ENCODE measurements around the gene AREL1.
"Not testable (repeated sequence)": the region's sequence is repeated elsewhere in the genome, so short reads cannot be mapped to it uniquely, and the experiment has no call there.

Gene AREL1, protein sequence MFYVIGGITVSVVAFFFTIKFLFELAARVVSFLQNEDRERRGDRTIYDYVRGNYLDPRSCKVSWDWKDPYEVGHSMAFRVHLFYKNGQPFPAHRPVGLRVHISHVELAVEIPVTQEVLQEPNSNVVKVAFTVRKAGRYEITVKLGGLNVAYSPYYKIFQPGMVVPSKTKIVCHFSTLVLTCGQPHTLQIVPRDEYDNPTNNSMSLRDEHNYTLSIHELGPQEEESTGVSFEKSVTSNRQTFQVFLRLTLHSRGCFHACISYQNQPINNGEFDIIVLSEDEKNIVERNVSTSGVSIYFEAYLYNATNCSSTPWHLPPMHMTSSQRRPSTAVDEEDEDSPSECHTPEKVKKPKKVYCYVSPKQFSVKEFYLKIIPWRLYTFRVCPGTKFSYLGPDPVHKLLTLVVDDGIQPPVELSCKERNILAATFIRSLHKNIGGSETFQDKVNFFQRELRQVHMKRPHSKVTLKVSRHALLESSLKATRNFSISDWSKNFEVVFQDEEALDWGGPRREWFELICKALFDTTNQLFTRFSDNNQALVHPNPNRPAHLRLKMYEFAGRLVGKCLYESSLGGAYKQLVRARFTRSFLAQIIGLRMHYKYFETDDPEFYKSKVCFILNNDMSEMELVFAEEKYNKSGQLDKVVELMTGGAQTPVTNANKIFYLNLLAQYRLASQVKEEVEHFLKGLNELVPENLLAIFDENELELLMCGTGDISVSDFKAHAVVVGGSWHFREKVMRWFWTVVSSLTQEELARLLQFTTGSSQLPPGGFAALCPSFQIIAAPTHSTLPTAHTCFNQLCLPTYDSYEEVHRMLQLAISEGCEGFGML

DNA sequence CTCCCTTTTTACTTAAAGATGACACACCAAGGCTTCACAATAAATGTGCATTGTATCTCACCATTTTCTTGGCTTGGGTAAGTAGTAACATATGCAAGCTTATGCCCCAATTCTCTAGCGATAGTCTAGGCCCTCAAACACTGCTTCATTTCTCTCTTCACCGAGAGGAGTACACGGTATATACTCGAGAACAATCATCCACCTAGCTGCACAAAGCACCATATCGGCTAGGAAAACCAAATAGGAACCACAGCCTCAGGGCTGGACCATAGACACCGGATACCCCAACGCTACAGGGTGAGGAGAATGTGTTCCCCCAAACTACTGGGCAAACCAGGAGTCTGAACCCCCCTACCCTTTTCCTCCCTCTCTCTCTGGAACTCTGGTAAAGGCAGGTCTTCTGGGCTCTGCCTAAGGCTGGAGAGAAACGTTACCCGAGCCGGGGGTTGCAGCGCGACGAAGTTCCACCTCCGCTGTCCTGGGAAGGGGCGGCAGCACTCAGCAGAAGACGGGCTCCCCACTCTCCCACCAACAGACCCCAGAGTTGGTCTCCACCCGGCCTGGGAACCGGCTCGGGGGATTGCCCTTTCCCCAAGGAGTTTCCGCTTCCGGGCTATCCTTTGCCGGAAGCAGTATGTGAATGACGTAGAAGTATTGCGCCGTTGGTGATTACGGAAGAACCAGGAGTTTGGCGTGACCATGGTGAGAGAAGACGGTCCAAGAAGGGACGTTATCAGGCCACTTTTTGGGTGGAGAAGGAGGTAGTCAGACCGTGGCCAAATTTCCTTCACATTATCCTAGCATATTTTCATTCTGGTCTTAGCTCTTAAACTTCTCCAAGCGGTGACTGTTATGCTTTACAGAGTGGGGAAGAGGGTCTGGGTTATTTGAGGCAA is at the start of gene AREL1, which contains the start of gene FCF1:
AREL1 (minus strand) TSS at position 582 of the 896 bp plus-strand sequence. CDS start 27,465 bp downstream, outside the sequence.
FCF1 (plus strand) TSS at position 646 of the 896 bp plus-strand sequence; CDS start at position 700, 54 bp downstream.
- DNase-seq (ENCODE audit: low read depth, low spot score) = peak; percentile 67

DNA sequence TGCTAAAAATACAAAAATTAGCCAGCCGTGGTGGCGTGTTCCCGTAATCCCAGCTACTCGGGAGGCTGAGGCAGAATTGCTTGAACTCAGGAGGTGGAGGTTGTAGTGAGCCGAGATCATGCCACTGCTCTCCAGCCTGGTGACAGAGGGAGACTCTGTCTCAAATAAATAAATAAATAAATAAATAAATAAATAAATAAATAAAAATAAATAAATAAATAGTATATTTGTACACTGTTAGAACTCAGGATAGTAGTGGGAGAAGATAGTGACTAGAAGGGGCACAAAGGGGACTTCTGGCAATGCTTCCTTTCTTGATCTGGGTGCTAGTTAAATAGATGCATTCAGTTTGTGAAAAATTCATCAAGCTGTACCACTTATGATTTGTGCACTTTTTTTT is 45.6 kb upstream of the AREL1 start:
- not testable (repeated sequence) for DNase-seq (ENCODE audit: low read depth, low spot score)

DNA sequence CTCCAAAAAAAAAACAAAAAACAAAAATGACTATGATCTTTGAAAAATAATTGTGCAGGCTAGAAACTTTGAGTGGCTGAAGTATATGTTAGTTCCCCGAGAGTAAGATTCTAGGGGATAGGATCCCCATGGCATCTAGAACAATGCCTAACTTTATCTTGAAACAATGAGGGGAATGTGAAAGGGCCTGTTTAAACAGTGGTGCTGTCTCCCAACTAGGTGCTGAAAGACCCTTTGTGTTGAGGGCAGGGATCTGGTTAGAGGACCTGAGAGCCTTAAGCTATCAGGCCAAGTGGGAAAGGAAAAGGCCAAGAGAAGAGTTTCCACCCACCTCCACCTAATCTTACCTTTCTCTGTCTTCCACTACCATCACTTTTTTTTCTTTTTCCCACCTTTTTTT is 43.4 kb upstream of the AREL1 start:
- DNase-seq (ENCODE audit: low read depth, low spot score) = no peak

DNA sequence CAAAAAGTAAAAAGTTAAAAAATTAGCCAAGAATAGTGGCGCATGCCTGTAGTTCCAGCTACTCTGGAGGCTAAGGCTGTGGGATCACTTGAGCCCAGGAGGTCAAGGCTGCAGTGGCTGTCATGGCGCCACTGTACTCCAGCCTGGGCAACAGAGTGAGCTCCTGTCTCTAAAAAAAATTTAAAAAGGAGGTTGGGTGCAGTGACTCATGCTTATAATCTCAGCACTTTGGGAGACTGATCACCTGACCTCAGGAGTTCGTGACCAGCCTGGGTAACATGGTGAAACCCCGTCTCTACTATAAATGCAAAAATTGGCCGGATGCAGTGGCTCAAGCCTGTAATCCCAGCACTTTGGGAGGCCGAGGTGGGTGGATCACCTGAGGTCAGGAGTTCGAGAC is 42.0 kb upstream of the AREL1 start:
- no peak for DNase-seq (ENCODE audit: low read depth, low spot score)

DNA sequence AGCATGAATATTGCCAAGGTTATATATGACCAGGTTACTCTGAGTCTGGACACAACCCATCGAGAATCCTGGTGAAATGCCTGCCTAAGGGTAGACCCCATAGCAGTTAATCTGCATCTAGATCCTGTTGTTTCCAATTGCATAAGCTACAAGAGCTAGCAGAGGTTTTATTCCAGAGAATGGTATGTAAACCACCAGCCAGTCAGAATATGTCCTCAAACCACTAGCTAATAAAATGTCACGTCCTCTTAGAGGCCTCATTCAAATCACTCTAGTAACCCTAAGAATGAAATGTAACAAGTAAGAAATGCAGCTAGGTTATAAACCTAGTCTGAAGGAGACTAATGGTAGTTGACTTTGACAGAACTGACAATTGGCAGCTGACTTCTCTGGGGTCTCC is 41.3 kb upstream of the AREL1 start:
- no peak for DNase-seq (ENCODE audit: low read depth, low spot score)

DNA sequence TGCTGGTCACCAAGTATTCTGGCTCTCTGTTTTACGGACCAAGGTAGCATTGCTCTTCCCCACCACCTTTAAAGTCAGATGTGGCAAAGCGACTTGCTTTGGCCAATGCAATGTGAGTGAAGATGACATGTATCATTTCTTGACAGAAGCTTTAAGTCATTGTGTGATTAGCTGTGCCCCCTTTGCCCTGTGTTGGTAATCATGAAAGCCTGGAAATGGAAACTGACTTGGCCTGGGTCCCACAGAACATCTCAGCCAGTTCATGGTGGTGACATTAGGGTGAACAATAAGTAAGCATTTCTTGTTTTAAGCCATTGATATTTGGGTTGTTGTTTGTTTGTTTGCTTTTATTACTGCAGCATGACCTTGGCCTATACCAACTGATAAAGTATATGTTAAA is 34.4 kb upstream of the AREL1 start:
- DNase-seq (ENCODE audit: low read depth, low spot score) = no peak

DNA sequence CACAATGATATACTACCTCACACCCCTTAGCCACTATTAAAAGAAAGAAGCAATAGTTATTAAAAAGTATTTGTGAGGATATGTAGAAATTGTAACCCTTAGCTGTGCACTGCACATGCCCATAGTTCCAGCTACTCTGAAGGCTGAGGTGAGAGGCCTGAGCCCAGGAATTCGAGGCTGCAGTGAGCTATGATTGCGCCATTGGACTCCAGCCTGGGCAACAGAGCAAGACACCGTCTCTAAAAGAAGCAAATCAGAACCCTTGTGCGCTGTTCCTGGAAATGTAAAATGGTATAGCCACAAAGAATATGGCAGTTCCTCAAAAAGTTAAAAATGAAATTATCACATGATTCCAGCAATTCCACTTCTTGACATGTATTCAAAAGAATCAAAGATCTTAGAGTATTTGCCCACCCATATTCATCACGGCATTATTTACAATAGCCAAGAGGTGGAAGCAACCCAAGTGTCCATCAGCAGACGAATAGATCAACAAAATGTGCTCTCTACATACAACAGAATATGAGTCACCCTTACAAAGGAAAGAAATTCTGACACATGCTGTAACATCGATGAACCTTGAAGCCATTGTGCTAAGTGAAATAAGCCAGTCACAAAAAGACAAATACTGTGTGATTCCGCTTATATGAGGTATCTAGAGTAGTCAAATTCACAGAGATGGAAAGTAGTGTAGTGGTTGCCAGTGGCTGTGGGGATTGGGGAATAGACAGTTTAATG is 26.6 kb upstream of the AREL1 start:
- no peak for DNase-seq (ENCODE audit: low read depth, low spot score)

DNA sequence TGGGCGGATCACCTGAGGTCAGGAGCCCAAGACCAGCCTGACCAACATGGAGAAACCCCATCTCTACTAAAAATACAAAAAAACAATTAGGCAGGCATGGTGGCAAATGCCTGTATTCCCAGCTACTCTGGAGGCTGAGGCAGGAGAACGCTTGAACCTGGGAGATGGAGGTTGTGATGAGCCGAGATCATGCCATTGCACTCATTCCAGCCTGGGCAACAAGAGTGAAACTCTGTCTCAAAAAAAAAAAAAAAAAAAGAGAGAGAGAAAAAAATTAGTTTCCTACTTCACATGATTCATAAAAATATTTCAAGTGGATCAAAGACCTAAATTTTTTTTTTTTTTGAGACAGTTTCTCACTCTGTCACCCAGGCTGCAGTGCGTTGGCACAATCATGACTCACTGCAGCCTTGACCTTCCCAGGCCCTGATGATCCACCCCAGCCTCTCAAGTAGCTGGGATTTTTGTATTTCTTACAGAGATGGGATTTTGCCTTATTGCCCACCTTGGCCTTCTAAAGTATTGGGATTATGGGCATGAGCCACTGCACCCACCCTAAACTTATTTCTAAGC is 25.0 kb upstream of the AREL1 start:
- no peak for DNase-seq (ENCODE audit: low read depth, low spot score)

DNA sequence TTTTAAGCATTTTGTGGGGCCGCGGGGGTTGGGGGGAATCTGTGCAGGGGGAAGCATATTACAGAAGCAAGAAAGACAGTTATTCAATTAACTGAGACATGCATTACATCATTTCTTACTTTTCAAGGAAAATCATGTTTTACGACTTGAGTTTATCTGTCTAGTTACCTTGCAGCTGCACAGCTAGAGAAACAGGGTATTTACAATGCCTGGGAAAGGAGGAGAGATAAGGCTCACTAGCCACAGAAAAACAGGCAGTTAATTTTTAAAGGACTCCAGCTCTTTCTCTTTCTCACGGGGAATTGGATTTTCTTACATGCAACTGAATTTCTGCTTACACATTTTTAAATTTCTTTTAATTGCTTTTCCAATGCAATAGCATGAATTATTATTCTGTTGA is 22.2 kb upstream of the AREL1 start:
- no peak for DNase-seq (ENCODE audit: low read depth, low spot score)

DNA sequence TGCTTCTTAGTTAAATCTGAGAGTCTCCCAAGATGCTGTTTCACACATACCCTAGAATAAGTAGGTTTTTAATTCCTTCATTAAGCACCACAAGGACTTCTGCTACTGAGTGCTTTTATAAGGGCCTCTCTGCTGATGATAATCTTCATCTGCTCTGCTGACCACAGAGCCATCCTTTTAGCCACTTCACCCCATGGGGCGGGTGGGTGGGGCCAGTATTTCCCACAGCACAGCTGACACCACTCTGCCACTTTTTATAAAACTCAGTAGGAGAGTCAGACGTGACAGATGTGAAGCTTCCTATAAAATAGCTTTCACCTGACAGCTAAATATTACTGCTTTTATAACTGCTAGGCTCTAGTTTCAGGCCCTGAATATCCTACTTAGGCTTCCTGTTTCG is 20.3 kb upstream of the AREL1 start:
- no peak for DNase-seq (ENCODE audit: low read depth, low spot score)

DNA sequence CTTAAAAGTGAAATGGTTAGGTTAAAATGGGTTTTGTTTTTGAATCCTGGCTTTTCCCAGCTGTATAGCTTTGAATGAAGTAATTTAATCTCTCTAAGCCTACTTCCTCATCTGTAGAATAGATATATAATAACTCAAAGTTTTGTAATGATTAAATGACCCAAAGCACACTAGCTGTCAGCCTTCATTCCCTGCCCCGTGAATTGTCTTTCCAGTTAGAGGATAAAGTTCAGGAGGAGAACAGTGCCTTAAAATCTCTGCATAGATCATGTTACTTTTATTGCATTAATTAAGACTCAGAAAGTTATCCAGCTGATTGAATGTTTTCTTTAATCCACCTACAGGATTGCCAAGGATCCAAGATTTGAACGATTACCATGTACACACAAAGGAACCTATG is 19.5 kb upstream of the AREL1 start:
- DNase-seq (ENCODE audit: low read depth, low spot score) = no peak

DNA sequence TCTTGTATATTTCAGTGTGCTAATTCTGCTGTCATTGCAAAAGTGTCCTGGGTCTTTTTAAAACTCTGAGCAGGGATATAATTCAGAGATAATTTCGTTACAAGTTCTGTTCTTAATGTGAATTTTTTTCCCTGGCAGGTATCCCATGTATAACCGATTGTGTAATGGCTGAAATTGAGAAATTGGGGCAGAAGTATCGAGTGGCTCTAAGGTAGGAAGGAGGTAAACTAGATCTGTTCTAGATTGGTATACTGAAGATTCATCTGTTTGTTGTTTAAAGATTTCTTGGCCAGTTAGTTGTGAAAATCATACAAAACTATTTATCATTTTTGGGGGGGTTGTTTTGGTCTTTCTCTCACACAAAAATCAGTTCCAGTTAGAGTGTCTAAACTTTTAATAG is 10.3 kb upstream of the AREL1 start:
- DNase-seq (ENCODE audit: low read depth, low spot score) = no peak

DNA sequence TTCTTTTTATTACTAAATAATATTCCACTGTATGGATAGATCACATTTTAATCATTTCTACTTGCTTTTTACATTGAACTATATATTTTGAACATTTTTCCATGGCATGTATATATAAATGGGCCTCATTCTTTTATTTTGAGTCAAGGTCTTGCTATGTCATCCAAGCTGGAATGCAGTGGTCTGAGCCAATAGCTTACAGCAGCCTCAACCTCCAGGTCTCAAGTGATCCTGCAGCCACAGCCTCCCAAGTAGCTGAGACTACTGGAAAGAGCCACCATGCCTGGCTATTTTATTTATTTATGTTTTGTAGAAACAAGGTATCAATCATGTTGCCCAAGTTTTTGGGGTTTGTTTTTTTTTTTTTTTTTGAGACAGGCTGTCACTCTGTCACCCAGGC is 7.6 kb upstream of the AREL1 start:
- no peak for DNase-seq (ENCODE audit: low read depth, low spot score)

DNA sequence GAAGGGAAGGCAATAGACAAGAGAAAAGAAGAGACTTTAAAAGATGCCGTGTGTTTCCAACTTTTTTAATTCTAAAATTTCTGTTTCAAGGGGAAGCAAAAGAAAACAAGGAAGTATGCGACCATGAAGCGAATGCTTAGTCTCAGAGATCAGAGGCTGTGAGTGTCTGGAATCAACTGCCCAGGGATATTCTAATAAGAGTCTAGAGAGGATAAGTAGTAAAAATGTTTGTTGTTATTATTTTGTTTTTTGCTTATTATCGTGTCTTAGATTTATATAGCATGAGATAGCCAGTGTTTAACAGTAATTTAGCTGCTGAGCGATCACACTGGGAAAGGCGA is 485 bp upstream of the AREL1 start:
- no peak for DNase-seq (ENCODE audit: low read depth, low spot score)

DNA sequence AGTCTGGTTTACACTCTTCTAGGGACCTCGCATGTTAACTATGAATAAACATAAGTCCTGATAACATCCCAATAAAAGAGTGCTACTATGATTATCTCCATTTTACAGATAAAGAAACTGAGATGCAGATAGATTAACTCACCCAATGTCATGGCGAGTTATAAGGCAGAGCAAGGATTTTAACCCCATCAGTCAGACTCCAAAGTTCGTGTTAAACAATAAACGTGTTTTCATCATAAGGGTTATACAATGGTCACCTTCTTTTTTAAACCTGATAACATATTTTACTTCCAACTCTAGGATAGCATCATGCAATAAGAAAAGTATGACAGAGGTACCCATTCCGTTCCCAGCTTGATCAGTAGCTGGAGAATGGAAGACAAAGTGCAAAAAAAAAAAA is 1.2 kb downstream of the AREL1 start:
- no peak for DNase-seq (ENCODE audit: low read depth, low spot score)

DNA sequence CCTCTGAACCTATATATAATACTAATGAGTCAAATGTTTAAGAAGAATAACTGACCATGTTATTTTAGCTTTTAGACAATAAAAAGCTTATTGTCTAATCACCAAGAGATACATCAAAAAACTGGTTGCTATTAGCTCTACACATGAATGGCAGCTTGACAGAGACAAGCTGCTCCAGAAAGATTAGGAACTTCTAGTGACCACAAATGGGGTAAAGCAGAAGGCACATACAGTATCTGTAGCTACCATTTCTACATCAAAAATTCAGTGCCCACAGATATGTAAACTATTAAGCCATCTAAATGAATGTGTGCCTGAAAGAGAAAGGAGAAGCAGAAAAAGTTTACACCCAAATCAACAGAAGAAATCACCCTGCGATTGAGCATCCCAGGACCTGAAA is 2.4 kb downstream of the AREL1 start:
- DNase-seq (ENCODE audit: low read depth, low spot score) = no peak

DNA sequence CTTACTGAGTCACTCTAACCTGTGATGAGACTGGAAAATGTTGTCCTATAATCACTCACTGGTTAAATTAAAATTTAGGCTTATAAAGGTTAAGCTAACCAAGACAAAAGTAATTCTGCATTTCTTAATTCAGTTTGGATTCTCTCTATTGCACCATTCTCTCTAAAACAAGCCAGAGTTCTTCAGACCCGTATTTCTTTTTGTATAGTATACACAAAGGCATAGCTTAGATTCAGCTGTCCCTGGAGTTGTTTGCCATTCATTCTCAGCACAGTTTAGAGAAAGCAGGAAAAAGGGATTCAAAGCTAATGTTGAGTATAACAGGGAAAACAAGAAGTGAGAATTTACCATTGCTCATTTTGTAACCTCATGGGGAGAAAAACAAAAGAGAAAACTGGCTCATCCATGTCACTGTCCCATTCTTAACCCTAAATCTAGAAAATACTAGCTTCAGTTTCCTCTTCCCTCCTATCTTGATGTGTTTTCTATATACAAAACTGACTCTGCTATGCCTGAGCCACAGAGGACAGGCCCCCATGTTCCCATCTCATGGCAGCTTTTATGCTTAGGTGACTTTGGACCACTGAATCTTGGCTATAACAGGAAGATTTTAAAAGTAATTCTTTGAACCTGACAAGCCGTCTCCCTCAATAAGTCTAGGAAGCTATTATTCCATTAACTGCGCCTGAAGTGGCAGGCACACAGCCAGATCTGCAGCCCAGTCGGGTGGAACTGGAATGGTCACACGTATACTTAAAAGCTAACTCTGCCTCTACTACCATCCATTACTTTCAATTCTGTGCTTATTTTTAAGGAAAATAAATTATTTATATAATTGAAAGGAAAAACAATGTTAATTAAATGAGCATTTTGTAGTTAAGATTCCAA is 7.0 kb downstream of the AREL1 start:
- DNase-seq (ENCODE audit: low read depth, low spot score) = no peak

DNA sequence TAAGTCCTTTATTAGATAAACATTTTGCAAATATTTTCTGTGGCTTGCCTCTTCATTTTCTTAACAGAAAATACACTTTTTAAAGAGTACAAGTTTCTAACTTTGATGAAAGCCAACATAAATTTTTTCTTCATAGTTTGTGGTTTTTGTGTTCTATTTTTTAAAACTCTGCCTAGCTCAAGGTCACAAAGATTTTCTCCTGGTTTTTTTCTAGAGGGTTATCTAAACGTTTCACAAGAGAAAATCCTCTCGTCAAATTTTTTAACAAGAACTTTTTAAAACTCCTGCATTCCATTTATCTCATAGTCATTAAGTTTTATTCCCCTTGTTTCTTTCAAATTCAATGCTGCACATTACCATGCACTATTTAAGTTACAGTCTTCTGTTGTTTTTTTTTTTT is 8.2 kb downstream of the AREL1 start:
- no peak for DNase-seq (ENCODE audit: low read depth, low spot score)

DNA sequence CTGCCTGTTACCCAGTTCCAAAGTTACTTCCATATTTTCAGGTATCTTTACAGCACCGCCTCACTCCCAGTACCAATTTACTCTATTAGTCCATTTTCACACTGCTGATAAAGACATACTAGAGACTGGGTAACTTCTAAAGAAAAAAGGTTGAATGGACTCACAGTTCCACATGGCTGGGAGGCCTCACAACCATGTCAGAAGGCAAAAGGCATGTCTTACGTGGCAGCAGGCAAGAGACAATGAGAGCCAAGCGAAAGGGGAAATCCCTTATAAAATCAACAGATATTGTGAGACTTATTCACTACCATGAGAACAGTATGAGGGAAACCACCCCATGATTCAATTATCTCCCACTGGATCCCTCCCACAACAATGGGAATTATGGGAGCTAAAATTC is 9.8 kb downstream of the AREL1 start:
- DNase-seq (ENCODE audit: low read depth, low spot score) = no peak

DNA sequence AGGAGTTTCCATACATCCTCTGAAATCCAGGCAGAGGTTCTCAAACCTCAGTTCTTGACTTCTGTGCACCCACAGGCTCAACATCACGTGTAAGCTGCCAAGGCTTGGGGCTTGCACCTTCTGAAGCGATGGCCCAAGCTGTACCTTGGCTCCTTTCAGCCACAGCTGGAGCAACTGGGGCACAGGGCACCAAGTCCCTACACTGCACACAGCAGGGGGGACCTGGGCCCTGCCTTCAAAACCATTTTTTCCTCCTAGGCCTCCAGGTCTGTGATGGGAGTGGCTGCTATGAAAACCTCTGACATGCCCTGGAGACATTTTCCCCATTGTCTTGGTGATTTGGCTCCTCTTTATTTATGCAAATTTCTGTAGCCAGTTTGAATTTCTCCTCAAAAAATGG is 10.6 kb downstream of the AREL1 start:
- DNase-seq (ENCODE audit: low read depth, low spot score) = no peak

Data from smooth muscle cell of the brain vasculature (primary cell).